Astrocyte (in vitro differentiated cells and primary cell): Measurements from ENCODE around the gene WIZ.

Experiments used
- EZH2 ChIP-seq: IDR thresholded peaks from 2 replicates; pipeline ENCODE4 v1.6.1; 2012; ENCODE audit warnings: mild to moderate bottlenecking, low read length, inconsistent platforms; ENCODE audit not compliant: insufficient read depth
- TF ChIP-seq, protein P1 (sequence below): IDR thresholded peaks from 2 replicates; pipeline ENCODE4 v1.5.1; 2011; ENCODE audit warnings: low read depth, mild to moderate bottlenecking, inconsistent platforms, low read length, moderate library complexity; ENCODE audit not compliant: insufficient read depth

- TF ChIP-seq, protein P1, sequence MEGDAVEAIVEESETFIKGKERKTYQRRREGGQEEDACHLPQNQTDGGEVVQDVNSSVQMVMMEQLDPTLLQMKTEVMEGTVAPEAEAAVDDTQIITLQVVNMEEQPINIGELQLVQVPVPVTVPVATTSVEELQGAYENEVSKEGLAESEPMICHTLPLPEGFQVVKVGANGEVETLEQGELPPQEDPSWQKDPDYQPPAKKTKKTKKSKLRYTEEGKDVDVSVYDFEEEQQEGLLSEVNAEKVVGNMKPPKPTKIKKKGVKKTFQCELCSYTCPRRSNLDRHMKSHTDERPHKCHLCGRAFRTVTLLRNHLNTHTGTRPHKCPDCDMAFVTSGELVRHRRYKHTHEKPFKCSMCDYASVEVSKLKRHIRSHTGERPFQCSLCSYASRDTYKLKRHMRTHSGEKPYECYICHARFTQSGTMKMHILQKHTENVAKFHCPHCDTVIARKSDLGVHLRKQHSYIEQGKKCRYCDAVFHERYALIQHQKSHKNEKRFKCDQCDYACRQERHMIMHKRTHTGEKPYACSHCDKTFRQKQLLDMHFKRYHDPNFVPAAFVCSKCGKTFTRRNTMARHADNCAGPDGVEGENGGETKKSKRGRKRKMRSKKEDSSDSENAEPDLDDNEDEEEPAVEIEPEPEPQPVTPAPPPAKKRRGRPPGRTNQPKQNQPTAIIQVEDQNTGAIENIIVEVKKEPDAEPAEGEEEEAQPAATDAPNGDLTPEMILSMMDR, result no peak
- TF ChIP-seq EZH2, result no peak
These were observed 53.3 kb downstream of the WIZ start for GRCh38 chr19:15396436-15396835.
